ENCODE results near the gene TMEM145. TPM values are rescaled to one million over a fixed set of nuclear protein-coding genes. Genes with fewer than 3 reads are reported as not detected.

The TMEM145 gene
- total and polyA plus RNA-seq, 9 of the 15 experiments (the other 6 are each of a cell fraction or from before 2014, with no cell fraction given): 0.80 to 5.5 (median 1.9) TPM; not detected in 3

- FAIRE-seq: peak; percentile 19
- Histone ChIP-seq H3K4me1 (replicated peaks in 1 of 2; ENCODE audit: control insufficient read depth in 2 of 2, insufficient read depth in 2 of 2, low read length in 2 of 2) (peaks cover 15 to 43% of the 10 kb centered on the region in 2 experiments; a peak in 3 of 5 replicates), H3K4me2 (ENCODE audit: insufficient read depth, low read length) (peak overlapping the region; percentile 47), H3K4me3 (no peak overlapping the region), H3K9me1 (ENCODE audit: control insufficient read depth, insufficient read depth, low read length) (no peaks in the 10 kb centered on the region), H3K36me3 (ENCODE audit: control insufficient read depth, insufficient read depth, low read length) (no peaks in the 10 kb centered on the region), H4K20me1 (replicated peaks; ENCODE audit: control insufficient read depth, insufficient read depth, low read length) (no peaks in the 10 kb centered on the region), H3K9me3 (replicated peaks; ENCODE audit: control insufficient read depth, insufficient read depth, low read depth, low read length) (no peaks in the 10 kb centered on the region), H2AFZ (ENCODE audit: low read depth, low read length) (peak overlapping the region; percentile 85), H3K27me3 (ENCODE audit: control insufficient read depth in 2 of 2, insufficient read depth in 2 of 2, low read length in 2 of 2) (peaks cover 0 to 2% of the 10 kb centered on the region in 2 experiments; a peak in 1 of 5 replicates), H3K27ac (ENCODE audit: extremely low read depth, low read depth, low read length) (peak overlapping the region; percentile 29; the same call in 2 of the 3 replicates), H3K9ac (ENCODE audit: insufficient read depth in 1 of 2, low read depth in 2 of 2, low read length in 2 of 2) (peak overlapping the region; percentile 11 to 76; a peak in 2 of 4 replicates), H3K79me2 (ENCODE audit: control insufficient read depth, insufficient read depth, low read length) (no peaks in the 10 kb centered on the region)
- ChIA-PET CTCF (ENCODE audit: low intra/inter-chr PET ratio) (no interaction called here), POLR2A (no interaction called here)
- BruUV-seq (replicated peaks): no TSS peak
- DNase-seq (ENCODE audit: extremely low read depth in 1 of 4, low spot score in 3 of 4): peak in 2 of 4 experiments; percentile 53 to 54
- intact Hi-C loops (cut with micrococcal nuclease) (no loop called here), in situ Hi-C loops (cut with MboI) (no loop called here)
- 25% methylated on average over 15 of the region's 28 CpGs for WGBS (ENCODE audit: insufficient coverage, low coverage, missing lambda C conversion rate)
- peak; percentile 41 for ATAC-seq
- no peak for TF ChIP-seq ZBTB8A (IDR thresholded peaks at IDR 0.05; ENCODE audit: partially characterized antibody)
- no peak for TF ChIP-seq NR2C2 (CRISPR knock-in tag; IDR thresholded peaks at IDR 0.05)
- peak; percentile 65 for TF ChIP-seq NR2C2 (tag; IDR thresholded peaks at IDR 0.05)
- no peak for TF ChIP-seq ARHGAP35 (IDR thresholded peaks at IDR 0.05; ENCODE audit: partially characterized antibody)
- peak; percentile 61; the same call in 1 of the 2 replicates for TF ChIP-seq ZNF589 (CRISPR knock-in tag; IDR thresholded peaks at IDR 0.05; ENCODE audit: low read depth)
- TF ChIP-seq MGA (IDR thresholded peaks at IDR 0.05): peak; percentile 53; the same call in 1 of the 2 replicates
Observed at GRCh38 chr19:42316223-42317211, 3.4 kb downstream of the TMEM145 start.

All from K562 (cell line).